Activated naive CD4-positive, alpha-beta T cell treated with Interleukin-2 at 50 U/mL for 16 hours (primary cell): ENCODE results near the gene PLA2G4A.

ENCODE experiments used
- DNase-seq: peaks from one replicate; pipeline ENCODE4 v3.0.0-alpha.2; 2020

PLA2G4A gene

GRCh38 chr1:186828611-186829454, at the start of gene PLA2G4A:
PLA2G4A (plus strand) TSS chr1:186828949; CDS start chr1:186854355, 25,406 bp downstream.
- no peak for DNase-seq

- DNase-seq, result no peak
Observed at GRCh38 chr1:186780076-186780475, 48.7 kb upstream of the PLA2G4A start.

GRCh38 chr1:186781730-186782129, 47.0 kb upstream of the PLA2G4A start:
- no peak for DNase-seq

- no peak for DNase-seq
Observed at GRCh38 chr1:186782791-186783190, 46.0 kb upstream of the PLA2G4A start.

- DNase-seq, result no peak
Observed at GRCh38 chr1:186783193-186783592, 45.6 kb upstream of the PLA2G4A start.

- no peak for DNase-seq
Observed at GRCh38 chr1:186785503-186785902, 43.2 kb upstream of the PLA2G4A start.

GRCh38 chr1:186790101-186790500, 38.6 kb upstream of the PLA2G4A start:
- no peak for DNase-seq

- no peak for DNase-seq
Observed at GRCh38 chr1:186792870-186793581, 35.7 kb upstream of the PLA2G4A start.

GRCh38 chr1:186793582-186793927, 35.2 kb upstream of the PLA2G4A start:
- no peak for DNase-seq

- DNase-seq, result no peak
Observed at GRCh38 chr1:186798960-186799688, 29.6 kb upstream of the PLA2G4A start.

- no peak for DNase-seq
Observed at GRCh38 chr1:186799689-186800054, 29.1 kb upstream of the PLA2G4A start.

GRCh38 chr1:186802388-186802787, 26.4 kb upstream of the PLA2G4A start:
- no peak for DNase-seq

- no peak for DNase-seq
Observed at GRCh38 chr1:186804679-186805078, 24.1 kb upstream of the PLA2G4A start.

- no peak for DNase-seq
Observed at GRCh38 chr1:186806477-186806876, 22.3 kb upstream of the PLA2G4A start.

GRCh38 chr1:186807163-186807562, 21.6 kb upstream of the PLA2G4A start:
- DNase-seq, result no peak

GRCh38 chr1:186811892-186812291, 16.9 kb upstream of the PLA2G4A start:
- DNase-seq, result no peak

GRCh38 chr1:186812570-186812969, 16.2 kb upstream of the PLA2G4A start:
- no peak for DNase-seq

- DNase-seq, result no peak
Observed at GRCh38 chr1:186813420-186813819, 15.3 kb upstream of the PLA2G4A start.

- no peak for DNase-seq
Observed at GRCh38 chr1:186819126-186819525, 9.6 kb upstream of the PLA2G4A start.

GRCh38 chr1:186819563-186819962, 9.2 kb upstream of the PLA2G4A start:
- no peak for DNase-seq

GRCh38 chr1:186829686-186830587, 1.2 kb downstream of the PLA2G4A start:
- DNase-seq, result no peak

GRCh38 chr1:186831168-186831567, 2.4 kb downstream of the PLA2G4A start:
- no peak for DNase-seq
